Upper lobe of left lung (tissue), 4 donors: ENCODE data around the gene COG4.

Source experiments
- EP300 ChIP-seq, 4 donors: sonication (generic); formaldehyde crosslinking; IDR thresholded peaks; one replicate each; pipeline ENCODE4 v1.5.1; 2017; ENCODE audit warnings: antibody characterized with exemption in 4 of 4, control low read depth in 2 of 4
- POLR2A ChIP-seq, 4 donors: fragments of 450-650 bp; IDR thresholded peaks; one replicate each; pipeline ENCODE4 v1.5.1; 2016 to 2017; ENCODE audit warnings: antibody characterized with exemption in 4 of 4, mild to moderate bottlenecking in 2 of 4

- TF ChIP-seq EP300 (IDR thresholded peaks at IDR 0.05) (no peak), POLR2A (IDR thresholded peaks at IDR 0.05) (no peak)
These were observed 56.6 kb downstream of the COG4 start for GRCh38 chr16:70466805-70467076.
